Kidney (tissue), 14 donors: ENCODE results near the gene PRTN3. TPM values are rescaled to one million over a fixed set of nuclear protein-coding genes. Genes with fewer than 3 reads are reported as not detected.

Experiments
- DNase-seq, 5 donors: peaks; one replicate each; pipeline ENCODE4 v3.0.0-alpha.2; 2013 to 2020
- FAIRE-seq: peaks from 2 replicates; lab custom pipeline; 2012; peaks lifted over from hg19 to GRCh38; lab: Jason Lieb, UNC
- H3K27ac ChIP-seq, 2 donors: one replicate each; pipeline ENCODE4 v1.7.0; 2013; ENCODE audit warnings: low read depth in 2 of 2, low read length in 2 of 2, inconsistent platforms in 1 of 2
- H3K27me3 ChIP-seq: one replicate; pipeline ENCODE4 v1.7.1; 2013; ENCODE audit warnings: low read length, inconsistent platforms; ENCODE audit not compliant: control insufficient read depth, insufficient read depth
- H3K36me3 ChIP-seq, 3 donors: one replicate each; pipeline versions ENCODE4 v1.7.0 to v1.7.1; 2013; ENCODE audit warnings: low read length in 3 of 3, control low read depth in 1 of 3, inconsistent platforms in 1 of 3; ENCODE audit not compliant: insufficient read depth in 3 of 3, control insufficient read depth in 2 of 3
- H3K4me1 ChIP-seq, 3 donors: one replicate each; pipeline versions ENCODE4 v1.7.0 to v1.7.1; 2013; ENCODE audit warnings: low read length in 3 of 3, inconsistent platforms in 1 of 3, low read depth in 1 of 3; ENCODE audit not compliant: control insufficient read depth in 2 of 3, insufficient read depth in 2 of 3
- H3K4me3 ChIP-seq, 3 donors: one replicate each; pipeline versions ENCODE4 v1.7.0 to v1.8.1; 2013; ENCODE audit warnings: low read length in 3 of 3, control low read depth in 1 of 3, inconsistent platforms in 1 of 3
- H3K9ac ChIP-seq, 3 donors: one replicate each; pipeline versions ENCODE4 v1.7.0 to v1.7.1; 2013; ENCODE audit warnings: low read length in 3 of 3, control low read depth in 1 of 3, inconsistent platforms in 1 of 3
- H3K9me3 ChIP-seq, 3 donors: one replicate each; pipeline versions ENCODE4 v1.7.0 to v1.7.1; 2013; ENCODE audit warnings: low read length in 3 of 3, control low read depth in 1 of 3, inconsistent platforms in 1 of 3; ENCODE audit not compliant: control insufficient read depth in 2 of 3, insufficient read depth in 1 of 3
- CTCF ChIP-seq: IDR thresholded peaks from 3 replicates; pipeline ENCODE4 v1.5.1; 2012; ENCODE audit warnings: mild to moderate bottlenecking, moderate library complexity, borderline replicate concordance; ENCODE audit not compliant: insufficient read depth; ENCODE audit errors: extremely low read depth
- intact Hi-C: fragments of 100-400 bp; cut with DNase I; formaldehyde crosslinking; loops from one replicate; pipeline ENCODE4 v1.11.1; 2022
- polyA plus RNA-seq: library from polyadenylated mRNA; stranded (reverse); fragments of 350-450 nt; fragmentation: Illumina TruSeq; extraction: RNeasy Lipid Tissue Mini Kit (QIAGEN cat#74804); gene quantifications from one replicate; pipeline ENCODE4 v1.2.3, GENCODE V29; 2014; ENCODE audit warnings: low read depth, low replicate concordance; ENCODE audit not compliant: insufficient read depth
- total RNA-seq: library from RNA; stranded (reverse); fragmentation: NEBNext Ultra II Directional; extraction: Animal tissue kit (Norgen Biotek cat#: 25700); gene quantifications from one replicate; pipeline ENCODE4 v1.2.1, GENCODE V29; 2021
- donor health status: control.
- donor health status: control.
- donor health status: control.
- donor health status: control.
- donor health status: control.
- donor health status: DM: yes; HTN: yes; CAD: no.
- donor health status: Normal renal cell carcinoma (clear cell type).

Gene PRTN3
- total and polyA plus RNA-seq, 2 donors from 2014 or later, result not detected

DNA sequence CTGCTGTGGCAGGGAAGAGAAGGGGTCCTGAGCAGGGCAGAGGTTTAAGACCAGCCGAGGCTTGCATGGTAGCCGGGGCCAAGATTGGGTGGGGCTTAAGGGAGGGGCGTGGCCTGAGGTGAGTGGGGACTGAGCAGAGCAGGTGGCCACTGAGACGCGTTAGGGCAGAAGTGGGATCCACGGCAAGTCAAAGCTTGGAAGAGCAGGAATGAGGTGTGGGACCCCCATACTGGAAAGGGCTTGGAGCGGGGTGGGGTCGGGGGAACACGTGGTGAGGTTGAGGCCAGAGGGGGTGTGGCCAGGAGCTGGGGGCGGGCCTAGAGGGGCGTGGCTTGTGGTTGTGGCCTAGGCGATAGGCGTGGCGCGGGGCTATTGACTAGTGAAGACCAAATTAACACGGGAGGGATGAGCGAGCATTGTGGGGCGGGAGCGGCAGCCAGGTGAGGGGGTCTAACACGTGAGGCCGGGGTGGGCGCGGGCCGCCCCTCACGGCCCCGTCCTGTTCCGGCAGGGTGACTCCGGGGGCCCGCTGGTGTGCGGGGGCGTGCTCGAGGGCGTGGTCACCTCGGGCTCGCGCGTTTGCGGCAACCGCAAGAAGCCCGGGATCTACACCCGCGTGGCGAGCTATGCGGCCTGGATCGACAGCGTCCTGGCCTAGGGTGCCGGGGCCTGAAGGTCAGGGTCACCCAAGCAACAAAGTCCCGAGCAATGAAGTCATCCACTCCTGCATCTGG, 21.9 kb downstream of the PRTN3 start:
- intact Hi-C loops, result no loop called here
- H3K4me3 ChIP-seq, result no peak overlapping the region
- FAIRE-seq (no peak), DNase-seq (peak in 4 of 5 donors; percentile 66 to 92 (median 74))
- H3K27me3 ChIP-seq, result no peaks in the 10 kb centered on the region
- no peak for TF ChIP-seq CTCF
- H3K9ac ChIP-seq, result no peak overlapping the region
- H3K4me1 ChIP-seq, result peaks cover 0 to 10% (median 0%) of the 10 kb centered on the region in 3 donors
- H3K9me3 ChIP-seq, result no peaks in the 10 kb centered on the region
- H3K36me3 ChIP-seq, result no peaks in the 10 kb centered on the region
- no peak overlapping the region for H3K27ac ChIP-seq

- Histone ChIP-seq H3K9ac (no peak overlapping the region), H3K4me3 (no peak overlapping the region), H3K27ac (no peak overlapping the region), H3K27me3 (no peaks in the 10 kb centered on the region), H3K36me3 (peaks cover 0 to 4% (median 0%) of the 10 kb centered on the region in 3 donors), H3K9me3 (no peaks in the 10 kb centered on the region), H3K4me1 (peaks cover 0 to 10% (median 0%) of the 10 kb centered on the region in 3 donors)
- FAIRE-seq, result no peak
- DNase-seq, result no peak
- intact Hi-C loops, result no loop called here
- TF ChIP-seq CTCF, result no peak
Observed at GRCh38 chr19:863315-863620, 22.5 kb downstream of the PRTN3 start.

GRCh38 chr19:866769-867300, 26.0 kb downstream of the PRTN3 start:
- H3K4me1 ChIP-seq, result peaks cover 0 to 7% (median 0%) of the 10 kb centered on the region in 3 donors
- no peaks in the 10 kb centered on the region for H3K27me3 ChIP-seq
- FAIRE-seq (no peak), DNase-seq (no peak)
- H3K9ac ChIP-seq, result no peak overlapping the region
- peaks cover 0 to 4% (median 0%) of the 10 kb centered on the region in 3 donors for H3K36me3 ChIP-seq
- H3K27ac ChIP-seq, result no peak overlapping the region
- TF ChIP-seq CTCF, result no peak
- H3K4me3 ChIP-seq, result no peak overlapping the region
- no peaks in the 10 kb centered on the region for H3K9me3 ChIP-seq
- intact Hi-C loops, result no loop called here
